Progenitor cell of endocrine pancreas (in vitro differentiated cells): ENCODE data around the gene CENPW. TPM values are rescaled to one million over a fixed set of nuclear protein-coding genes. Genes with fewer than 3 reads are reported as not detected.
A peak's percentile ranks its signal among the peaks of the same experiment; 100 is the strongest.

Experiments
- DNase-seq: peaks from one replicate; pipeline ENCODE4 v3.0.0; 2021; ENCODE audit warnings: low spot score; ENCODE audit not compliant: unreplicated experiment
- H3K27ac Mint-ChIP-seq: 2 replicates; pipeline ENCODE4 v1.8.0; 2021; ENCODE audit warnings: mild to moderate bottlenecking, moderate library complexity, mixed read lengths
- H3K27me3 Mint-ChIP-seq: 2 replicates; pipeline ENCODE4 v1.8.0; 2021; ENCODE audit warnings: mixed read lengths
- H3K36me3 Mint-ChIP-seq: 2 replicates; pipeline ENCODE4 v1.8.0; 2022; ENCODE audit warnings: mixed read lengths; ENCODE audit not compliant: insufficient read depth
- H3K4me1 Mint-ChIP-seq: 2 replicates; pipeline ENCODE4 v1.8.0; 2021; ENCODE audit warnings: low read depth, mixed read lengths
- H3K4me3 Mint-ChIP-seq: 2 replicates; pipeline ENCODE4 v1.8.0; 2021; ENCODE audit warnings: low read depth, mild to moderate bottlenecking, moderate library complexity, mixed read lengths
- H3K9me3 Mint-ChIP-seq: 2 replicates; pipeline ENCODE4 v1.8.0; 2021; ENCODE audit warnings: low read depth, mixed read lengths
- total RNA-seq: library from RNA; stranded (reverse); gene quantifications from 2 replicates; pipeline ENCODE4 v1.2.1, GENCODE V29; 2021
- TF ChIP-seq, protein P1 (sequence below): fragments of 200-600 bp; sonication (generic); IDR thresholded peaks from one replicate; pipeline ENCODE4 v1.5.0; 2021; ENCODE audit warnings: antibody characterized with exemption, mild to moderate bottlenecking; ENCODE audit not compliant: unreplicated experiment

CENPW gene
- total RNA-seq, 1 donor from 2014 or later, result 22.5 TPM

DNA sequence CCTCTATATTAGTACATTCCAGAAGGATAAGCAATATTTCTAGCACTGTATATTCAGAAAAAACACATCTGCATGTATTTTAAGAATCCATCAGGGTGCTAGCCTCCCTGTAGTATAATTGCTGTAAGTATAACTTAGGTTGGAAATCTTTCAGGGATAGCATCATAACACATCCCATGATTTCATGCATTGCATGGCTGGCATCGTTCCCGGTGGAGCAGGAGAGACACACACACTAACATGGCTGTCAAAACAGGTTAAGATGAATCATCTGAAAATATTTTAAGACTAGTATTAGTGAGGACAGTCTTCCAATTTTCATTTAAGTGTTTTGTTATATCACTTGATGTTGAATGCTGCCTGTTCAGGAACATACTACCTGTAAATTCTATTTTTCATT is 32.1 kb upstream of the CENPW start:
- Mint-ChIP-seq H3K9me3 (no peaks in the 10 kb centered on the region), H3K27ac (no peak overlapping the region), H3K36me3 (no peaks in the 10 kb centered on the region), H3K4me3 (no peak overlapping the region), H3K27me3 (no peaks in the 10 kb centered on the region), H3K4me1 (no peaks in the 10 kb centered on the region)
- no peak for DNase-seq
- TF ChIP-seq, protein P1, sequence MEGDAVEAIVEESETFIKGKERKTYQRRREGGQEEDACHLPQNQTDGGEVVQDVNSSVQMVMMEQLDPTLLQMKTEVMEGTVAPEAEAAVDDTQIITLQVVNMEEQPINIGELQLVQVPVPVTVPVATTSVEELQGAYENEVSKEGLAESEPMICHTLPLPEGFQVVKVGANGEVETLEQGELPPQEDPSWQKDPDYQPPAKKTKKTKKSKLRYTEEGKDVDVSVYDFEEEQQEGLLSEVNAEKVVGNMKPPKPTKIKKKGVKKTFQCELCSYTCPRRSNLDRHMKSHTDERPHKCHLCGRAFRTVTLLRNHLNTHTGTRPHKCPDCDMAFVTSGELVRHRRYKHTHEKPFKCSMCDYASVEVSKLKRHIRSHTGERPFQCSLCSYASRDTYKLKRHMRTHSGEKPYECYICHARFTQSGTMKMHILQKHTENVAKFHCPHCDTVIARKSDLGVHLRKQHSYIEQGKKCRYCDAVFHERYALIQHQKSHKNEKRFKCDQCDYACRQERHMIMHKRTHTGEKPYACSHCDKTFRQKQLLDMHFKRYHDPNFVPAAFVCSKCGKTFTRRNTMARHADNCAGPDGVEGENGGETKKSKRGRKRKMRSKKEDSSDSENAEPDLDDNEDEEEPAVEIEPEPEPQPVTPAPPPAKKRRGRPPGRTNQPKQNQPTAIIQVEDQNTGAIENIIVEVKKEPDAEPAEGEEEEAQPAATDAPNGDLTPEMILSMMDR, result no peak

DNA sequence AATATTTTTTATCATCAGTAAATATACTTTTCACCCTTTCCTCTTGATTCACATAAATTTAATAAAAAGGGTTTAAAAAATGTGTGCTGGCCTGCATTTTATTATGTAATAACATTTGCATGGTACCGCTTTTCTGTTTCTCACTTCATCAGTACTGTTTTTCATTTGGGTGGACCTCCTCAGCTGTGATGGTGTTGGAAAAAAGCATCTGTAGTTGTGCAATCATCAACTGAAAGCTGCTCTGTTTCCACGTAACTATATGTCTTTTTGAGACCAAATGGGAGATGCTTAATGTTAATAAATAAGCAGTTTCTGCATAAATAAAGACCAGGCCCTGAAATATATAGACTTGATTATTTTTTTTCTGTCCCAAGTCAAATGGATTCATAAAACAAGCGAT is 31.6 kb upstream of the CENPW start:
- H3K27me3 Mint-ChIP-seq, result no peaks in the 10 kb centered on the region
- no peaks in the 10 kb centered on the region for H3K36me3 Mint-ChIP-seq
- no peaks in the 10 kb centered on the region for H3K4me1 Mint-ChIP-seq
- TF ChIP-seq, protein P1, result no peak
- H3K9me3 Mint-ChIP-seq, result no peaks in the 10 kb centered on the region
- DNase-seq, result no peak
- no peak overlapping the region for H3K4me3 Mint-ChIP-seq
- no peak overlapping the region for H3K27ac Mint-ChIP-seq

DNA sequence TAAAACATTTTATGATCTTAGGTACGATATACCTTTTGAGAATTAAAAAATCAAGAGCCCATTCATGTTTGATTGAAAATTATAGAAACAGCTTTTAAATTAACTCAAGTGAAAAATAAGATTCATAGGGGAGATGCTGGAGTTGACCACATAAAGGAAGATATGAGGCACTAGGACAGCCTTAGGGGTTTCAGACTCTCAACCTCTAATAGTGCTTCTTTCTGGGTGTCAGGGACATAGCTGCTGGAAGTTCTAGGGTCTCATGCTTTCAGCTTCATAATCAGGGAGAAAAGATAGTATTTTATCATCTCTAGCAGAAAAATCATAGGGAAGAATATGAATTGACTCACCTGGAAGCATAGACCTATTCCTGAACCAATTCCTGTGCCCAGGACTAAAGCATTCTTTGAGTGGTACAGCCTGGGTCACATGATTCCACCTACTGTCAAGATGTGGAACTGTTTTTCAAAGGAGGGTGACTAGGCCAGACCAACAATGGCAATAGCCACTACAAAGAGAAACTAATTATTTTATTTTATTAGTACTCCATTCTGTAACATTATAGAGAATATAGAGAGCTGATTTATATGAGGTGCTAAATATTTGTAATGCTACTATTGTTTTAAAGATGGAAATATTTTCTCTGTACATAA is 27.8 kb upstream of the CENPW start:
- H3K36me3 Mint-ChIP-seq, result no peaks in the 10 kb centered on the region
- DNase-seq, result no peak
- TF ChIP-seq, protein P1, result peak; percentile 40

DNA sequence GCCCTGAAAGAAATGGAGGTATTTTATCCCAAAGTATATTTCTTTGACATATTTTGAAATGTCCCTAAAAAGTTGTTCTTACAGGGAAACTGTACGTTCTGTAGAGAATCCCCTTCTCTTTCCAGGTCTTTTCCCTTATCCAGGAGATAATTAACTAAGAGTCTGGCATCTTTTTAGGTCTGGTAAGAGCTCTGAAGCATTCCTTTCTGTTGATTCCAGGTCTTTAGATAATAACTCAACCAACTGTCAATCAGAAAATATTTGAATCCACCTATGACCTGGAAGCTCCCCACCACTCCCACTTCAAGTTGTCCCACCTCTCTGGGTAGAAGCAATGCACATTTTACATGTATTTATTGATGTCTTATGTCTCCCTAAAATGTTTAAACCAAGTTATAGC is 26.0 kb upstream of the CENPW start:
- Mint-ChIP-seq H3K9me3 (no peaks in the 10 kb centered on the region), H3K4me1 (no peaks in the 10 kb centered on the region), H3K4me3 (no peak overlapping the region), H3K36me3 (no peaks in the 10 kb centered on the region), H3K27ac (no peak overlapping the region), H3K27me3 (no peaks in the 10 kb centered on the region)
- TF ChIP-seq, protein P1, result no peak
- no peak for DNase-seq

More for the DNA sequence above, 27.8 kb upstream of the CENPW start:
- Mint-ChIP-seq H3K4me3 (no peak overlapping the region), H3K27ac (no peak overlapping the region), H3K27me3 (no peaks in the 10 kb centered on the region), H3K9me3 (no peaks in the 10 kb centered on the region), H3K4me1 (no peaks in the 10 kb centered on the region)

DNA sequence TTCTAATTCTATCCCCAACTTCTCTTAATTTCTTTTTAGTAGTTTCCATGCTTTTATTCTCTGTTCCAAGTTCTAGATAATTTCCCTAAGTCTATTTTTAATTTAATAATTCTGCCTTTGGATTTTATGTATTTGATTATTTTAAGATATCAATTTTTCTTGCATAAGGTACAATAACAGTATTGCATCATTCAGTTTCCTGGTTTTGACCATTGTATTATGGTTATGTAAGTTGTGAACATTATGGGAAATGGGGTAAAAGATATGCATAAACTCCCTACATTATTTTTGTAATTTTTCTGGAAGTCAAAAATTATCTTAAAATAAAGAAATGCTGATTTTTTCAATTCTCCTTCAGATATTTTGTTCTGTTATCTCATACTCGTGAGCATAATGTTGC is 21.1 kb upstream of the CENPW start:
- Mint-ChIP-seq H3K27me3 (no peaks in the 10 kb centered on the region), H3K9me3 (no peaks in the 10 kb centered on the region), H3K4me3 (no peak overlapping the region), H3K27ac (no peak overlapping the region), H3K4me1 (no peaks in the 10 kb centered on the region), H3K36me3 (no peaks in the 10 kb centered on the region)
- TF ChIP-seq, protein P1, result no peak
- DNase-seq, result no peak
